Measurements from ENCODE around the gene ATXN1. TPM values are rescaled to one million over a fixed set of nuclear protein-coding genes. Genes with fewer than 3 reads are reported as not detected.
A peak's percentile ranks its signal among the peaks of the same experiment; 100 is the strongest.
"Not testable (repeated sequence)": the region's sequence is repeated elsewhere in the genome, so short reads cannot be mapped to it uniquely, and the experiment has no call there.

The ATXN1 gene
- total RNA-seq, 1 experiment from 2014 or later = 16.5 TPM

- Mint-ChIP-seq H3K9me3 (ENCODE audit: unreplicated experiment) (no peaks in the 10 kb centered on the region), H3K27me3 (ENCODE audit: insufficient read depth, unreplicated experiment) (no peaks in the 10 kb centered on the region), H3K4me3 (ENCODE audit: unreplicated experiment) (peak overlapping the region; percentile 26), H3K4me1 (ENCODE audit: insufficient read depth, unreplicated experiment) (peaks cover 41% of the 10 kb centered on the region), H3K36me3 (ENCODE audit: insufficient read depth, unreplicated experiment) (no peaks in the 10 kb centered on the region), H3K27ac (ENCODE audit: low read depth, unreplicated experiment) (peak overlapping the region; percentile 89)
- CTCF ChIA-PET = interaction anchor here (0.7 kb wide), 1 partner anchor 246 kb away, joined by 3 read pairs; no protein-coding TSS in a partner anchor
- intact Hi-C loops (cut with micrococcal nuclease) = no loop called here
- POLR2A ChIA-PET = interaction anchor here (1.2 kb wide), 1 partner anchor 19 kb away, joined by 5 read pairs; no protein-coding TSS in a partner anchor
- no TSS peak for BruUV-seq (replicated peaks)
- no peak for DNase-seq (ENCODE audit: unreplicated experiment)
- no peak for TF ChIP-seq CTCF (IDR thresholded peaks at IDR 0.05; ENCODE audit: unreplicated experiment)
Observed at GRCh38 chr6:16705081-16705993, 55.9 kb downstream of the ATXN1 start.

- peaks cover 48% of the 10 kb centered on the region for H3K4me1 Mint-ChIP-seq (ENCODE audit: insufficient read depth, unreplicated experiment)
- BruUV-seq (replicated peaks) = no TSS peak
- ChIA-PET CTCF (interaction anchor here (0.7 to 0.9 kb wide), 2 partner anchors 23 to 247 kb away, joined by 3 read pairs; no protein-coding TSS in a partner anchor), POLR2A (interaction anchor here (1.1 to 1.6 kb wide), 5 partner anchors 18 to 27 kb away, joined by 3 to 8 read pairs (median 5); no protein-coding TSS in a partner anchor)
- DNase-seq (ENCODE audit: unreplicated experiment) = no peak
- no peak overlapping the region for H3K27ac Mint-ChIP-seq (ENCODE audit: low read depth, unreplicated experiment)
- no peaks in the 10 kb centered on the region for H3K27me3 Mint-ChIP-seq (ENCODE audit: insufficient read depth, unreplicated experiment)
- H3K9me3 Mint-ChIP-seq (ENCODE audit: unreplicated experiment) = no peaks in the 10 kb centered on the region
- no peaks in the 10 kb centered on the region for H3K36me3 Mint-ChIP-seq (ENCODE audit: insufficient read depth, unreplicated experiment)
- no peak for TF ChIP-seq CTCF (IDR thresholded peaks at IDR 0.05; ENCODE audit: unreplicated experiment)
- peak overlapping the region; percentile 30 for H3K4me3 Mint-ChIP-seq (ENCODE audit: unreplicated experiment)
- intact Hi-C loops (cut with micrococcal nuclease) = no loop called here
Observed at GRCh38 chr6:16704401-16705045, 56.7 kb downstream of the ATXN1 start.

- CTCF ChIA-PET; BruUV-seq (replicated peaks); H3K9me3 Mint-ChIP-seq (ENCODE audit: unreplicated experiment); H3K4me3 Mint-ChIP-seq (ENCODE audit: unreplicated experiment); H3K27me3 Mint-ChIP-seq (ENCODE audit: insufficient read depth, unreplicated experiment); H3K36me3 Mint-ChIP-seq (ENCODE audit: insufficient read depth, unreplicated experiment); H3K27ac Mint-ChIP-seq (ENCODE audit: low read depth, unreplicated experiment); intact Hi-C loops (cut with micrococcal nuclease); DNase-seq (ENCODE audit: unreplicated experiment); POLR2A ChIA-PET: not testable (repeated sequence)
- H3K4me1 Mint-ChIP-seq (ENCODE audit: insufficient read depth, unreplicated experiment) = peaks cover 59% of the 10 kb centered on the region
Observed at GRCh38 chr6:16702627-16703378, 58.5 kb downstream of the ATXN1 start.

GRCh38 chr6:16700916-16701234 lies 60.4 kb downstream of the ATXN1 start:
- intact Hi-C loops (cut with micrococcal nuclease) = no loop called here
- H3K9me3 Mint-ChIP-seq (ENCODE audit: unreplicated experiment) = no peaks in the 10 kb centered on the region
- ChIA-PET POLR2A (interaction anchor here (0.9 to 3.1 kb wide), 3 partner anchors 12 to 18 kb away, joined by 3 to 9 read pairs (median 3); no protein-coding TSS in a partner anchor), CTCF (interaction anchor here (1.4 kb wide), 1 partner anchor 70 kb away, joined by 3 read pairs; no protein-coding TSS in a partner anchor)
- peak overlapping the region; percentile 60 for H3K27ac Mint-ChIP-seq (ENCODE audit: low read depth, unreplicated experiment)
- no peak for DNase-seq (ENCODE audit: unreplicated experiment)
- no peaks in the 10 kb centered on the region for H3K27me3 Mint-ChIP-seq (ENCODE audit: insufficient read depth, unreplicated experiment)
- peak overlapping the region; percentile 23 for H3K4me3 Mint-ChIP-seq (ENCODE audit: unreplicated experiment)
- no peaks in the 10 kb centered on the region for H3K36me3 Mint-ChIP-seq (ENCODE audit: insufficient read depth, unreplicated experiment)
- no peak for TF ChIP-seq CTCF (IDR thresholded peaks at IDR 0.05; ENCODE audit: unreplicated experiment)
- peaks cover 52% of the 10 kb centered on the region for H3K4me1 Mint-ChIP-seq (ENCODE audit: insufficient read depth, unreplicated experiment)
- BruUV-seq (replicated peaks) = no TSS peak
